ENCODE data around the gene ULK3. TPM values are rescaled to one million over a fixed set of nuclear protein-coding genes. Genes with fewer than 3 reads are reported as not detected.

ULK3 gene
- total RNA-seq, 4 donors from 2014 or later = 39.0 to 56.5 (median 48.1) TPM

DNA sequence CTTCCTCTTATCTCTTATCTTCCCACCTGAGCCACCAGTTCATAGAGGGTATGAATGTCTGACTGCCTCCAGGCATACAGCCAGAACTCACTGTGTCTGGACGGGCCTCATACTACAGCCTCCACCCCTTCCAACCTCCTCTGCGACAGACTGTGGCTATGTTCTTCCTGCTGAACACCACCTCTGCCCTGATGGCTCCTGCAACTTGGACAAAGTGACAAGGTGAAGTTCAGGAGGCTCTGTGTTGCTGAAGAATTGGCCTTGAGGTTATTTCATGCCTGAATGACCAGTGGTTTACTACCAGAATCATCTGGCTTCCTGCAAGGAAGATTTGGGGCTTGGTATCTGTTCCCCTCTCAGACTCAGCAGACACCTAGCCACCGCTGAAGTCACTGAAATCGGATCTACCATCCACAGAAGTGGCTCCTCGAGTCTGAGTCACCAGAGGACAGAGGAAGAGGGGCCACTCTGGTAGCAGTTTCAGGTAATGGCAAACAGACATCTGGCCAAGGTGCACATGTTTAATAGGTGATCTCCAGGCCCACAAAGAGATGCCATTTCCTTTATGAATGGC lies 14.2 kb upstream of the ULK3 start:
- ATAC-seq (peak; percentile 63 to 76), DNase-seq (peak in 1 of 2 donors; percentile 45)
- TF ChIP-seq, protein P1, sequence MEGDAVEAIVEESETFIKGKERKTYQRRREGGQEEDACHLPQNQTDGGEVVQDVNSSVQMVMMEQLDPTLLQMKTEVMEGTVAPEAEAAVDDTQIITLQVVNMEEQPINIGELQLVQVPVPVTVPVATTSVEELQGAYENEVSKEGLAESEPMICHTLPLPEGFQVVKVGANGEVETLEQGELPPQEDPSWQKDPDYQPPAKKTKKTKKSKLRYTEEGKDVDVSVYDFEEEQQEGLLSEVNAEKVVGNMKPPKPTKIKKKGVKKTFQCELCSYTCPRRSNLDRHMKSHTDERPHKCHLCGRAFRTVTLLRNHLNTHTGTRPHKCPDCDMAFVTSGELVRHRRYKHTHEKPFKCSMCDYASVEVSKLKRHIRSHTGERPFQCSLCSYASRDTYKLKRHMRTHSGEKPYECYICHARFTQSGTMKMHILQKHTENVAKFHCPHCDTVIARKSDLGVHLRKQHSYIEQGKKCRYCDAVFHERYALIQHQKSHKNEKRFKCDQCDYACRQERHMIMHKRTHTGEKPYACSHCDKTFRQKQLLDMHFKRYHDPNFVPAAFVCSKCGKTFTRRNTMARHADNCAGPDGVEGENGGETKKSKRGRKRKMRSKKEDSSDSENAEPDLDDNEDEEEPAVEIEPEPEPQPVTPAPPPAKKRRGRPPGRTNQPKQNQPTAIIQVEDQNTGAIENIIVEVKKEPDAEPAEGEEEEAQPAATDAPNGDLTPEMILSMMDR (IDR thresholded peaks at IDR 0.05 in 4 of 5, conservative IDR thresholded peaks at IDR 0.05 in 1 of 5) = no peak
- TF ChIP-seq POLR2A (IDR thresholded peaks at IDR 0.05) = no peak
- Histone ChIP-seq H3K4me3 (no peak overlapping the region), H3K4me1 (peaks cover 37 to 48% of the 10 kb centered on the region in 2 donors), H3K27ac (peak overlapping the region; percentile 70 to 74 (median 72)), H3K36me3 (peaks cover 0 to 22% of the 10 kb centered on the region in 2 donors), H3K27me3 (no peaks in the 10 kb centered on the region), H3K9me3 (no peaks in the 10 kb centered on the region)
- in situ Hi-C loops (cut with MboI; ENCODE audit: low sequenced_read_pairs in 4 of 4) = no loop called here
- intact Hi-C loops (cut with DNase I; ENCODE audit: low total_unique reads) = no loop called here

DNA sequence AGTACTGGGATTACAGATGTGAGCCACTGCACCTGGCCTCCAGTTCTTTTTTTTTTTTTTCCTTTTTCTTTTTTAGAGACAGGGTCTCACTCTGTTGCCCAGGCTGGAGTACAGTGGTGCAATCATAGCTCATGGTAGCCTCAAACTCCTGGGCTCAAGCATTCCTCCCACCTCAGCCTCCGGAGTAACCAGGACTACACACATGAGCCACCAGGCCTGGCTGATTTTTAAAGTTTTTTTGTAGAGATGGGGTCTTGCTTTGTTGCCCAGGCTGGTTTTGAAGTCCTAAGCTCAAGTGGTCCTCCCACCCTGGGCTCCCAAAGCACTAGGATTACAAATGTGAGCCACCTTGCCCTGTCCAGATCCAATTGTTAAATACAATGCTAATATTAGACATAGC lies 13.6 kb upstream of the ULK3 start:
- no peak overlapping the region for H3K4me3 ChIP-seq
- no peak for DNase-seq

DNA sequence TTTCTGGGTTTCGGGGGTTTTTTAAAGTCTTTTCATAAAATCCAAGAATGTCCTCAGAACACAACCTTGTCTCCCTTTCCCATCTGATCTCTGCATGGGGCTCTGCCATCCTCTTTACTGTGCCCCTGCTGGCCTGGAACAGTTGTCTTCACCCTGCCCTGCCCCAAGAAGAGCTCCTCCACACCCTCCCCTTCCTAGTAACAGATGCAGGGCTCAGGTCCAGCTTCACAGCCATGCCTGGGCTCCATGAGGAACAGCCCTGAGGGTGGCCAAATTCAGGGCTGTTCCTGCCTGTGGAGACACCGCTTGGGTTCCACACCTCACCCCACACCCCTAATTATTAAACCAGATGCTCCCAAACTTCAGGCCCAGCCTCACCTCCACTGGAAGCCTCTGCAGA lies 12.9 kb upstream of the ULK3 start:
- TF ChIP-seq, protein P1 (IDR thresholded peaks at IDR 0.05 in 4 of 5, conservative IDR thresholded peaks at IDR 0.05 in 1 of 5) = no peak
- TF ChIP-seq POLR2A (IDR thresholded peaks at IDR 0.05) = no peak
- Histone ChIP-seq H3K4me1 (peaks cover 37 to 48% of the 10 kb centered on the region in 2 donors), H3K27me3 (no peaks in the 10 kb centered on the region), H3K27ac (peak overlapping the region; percentile 70 to 74 (median 72)), H3K4me3 (no peak overlapping the region), H3K36me3 (peaks cover 0 to 35% of the 10 kb centered on the region in 2 donors), H3K9me3 (no peaks in the 10 kb centered on the region)
- in situ Hi-C loops (cut with MboI; ENCODE audit: low sequenced_read_pairs in 4 of 4) = no loop called here
- intact Hi-C loops (cut with DNase I; ENCODE audit: low total_unique reads) = no loop called here
- peak; percentile 48 to 68 for DNase-seq
- ATAC-seq = peak; percentile 69 to 71

More for the DNA sequence above, 13.6 kb upstream of the ULK3 start:
- no peaks in the 10 kb centered on the region for H3K27me3 ChIP-seq
- intact Hi-C loops (cut with DNase I; ENCODE audit: low total_unique reads) (no loop called here), in situ Hi-C loops (cut with MboI; ENCODE audit: low sequenced_read_pairs in 4 of 4) (no loop called here)
- peaks cover 0 to 28% of the 10 kb centered on the region in 2 donors for H3K36me3 ChIP-seq
- no peak for TF ChIP-seq POLR2A (IDR thresholded peaks at IDR 0.05)
- TF ChIP-seq, protein P1 (IDR thresholded peaks at IDR 0.05 in 4 of 5, conservative IDR thresholded peaks at IDR 0.05 in 1 of 5) = no peak
- ATAC-seq = no peak
- H3K27ac ChIP-seq = peak overlapping the region; percentile 70 to 74 (median 72)
- H3K4me1 ChIP-seq = peaks cover 37 to 48% of the 10 kb centered on the region in 2 donors
- H3K9me3 ChIP-seq = no peaks in the 10 kb centered on the region

DNA sequence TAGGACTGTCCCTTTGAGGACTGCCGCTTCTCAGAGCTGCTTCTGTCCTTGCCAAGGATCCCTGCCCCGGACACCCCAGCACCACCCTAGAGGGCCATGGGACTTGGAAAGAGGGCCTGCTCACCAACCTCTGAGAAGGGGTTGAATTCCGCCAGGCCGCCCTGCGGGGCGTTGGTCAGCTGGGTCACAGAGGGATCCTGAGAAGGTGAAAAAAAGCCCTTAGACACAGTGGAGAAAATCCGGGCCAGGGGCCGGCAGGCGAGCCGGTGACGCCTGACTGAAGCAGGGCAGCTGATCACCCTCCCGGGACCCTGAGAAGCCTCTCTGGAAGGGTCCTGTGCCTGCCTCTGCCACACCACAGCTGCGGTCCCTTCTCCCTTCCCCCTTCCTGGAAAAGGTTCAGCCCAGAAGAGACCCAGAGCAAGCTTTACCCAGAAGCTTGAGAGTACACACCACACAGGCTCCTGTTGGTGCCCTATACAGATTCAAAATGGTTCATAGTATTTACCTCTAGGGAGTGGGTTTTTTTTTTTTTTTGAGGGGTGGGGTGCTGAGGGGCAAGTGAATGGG lies 11.6 kb upstream of the ULK3 start:
- ATAC-seq = no peak
- peaks cover 0 to 48% of the 10 kb centered on the region in 2 donors for H3K36me3 ChIP-seq
- in situ Hi-C loops (cut with MboI; ENCODE audit: low sequenced_read_pairs in 4 of 4) = no loop called here
- no peak overlapping the region for H3K4me3 ChIP-seq
- no peak for DNase-seq
- intact Hi-C loops (cut with DNase I; ENCODE audit: low total_unique reads) = no loop called here
- H3K27me3 ChIP-seq = no peaks in the 10 kb centered on the region
- H3K9me3 ChIP-seq = no peaks in the 10 kb centered on the region
- peaks cover 30 to 38% of the 10 kb centered on the region in 2 donors for H3K4me1 ChIP-seq
- TF ChIP-seq, protein P1 (IDR thresholded peaks at IDR 0.05 in 4 of 5, conservative IDR thresholded peaks at IDR 0.05 in 1 of 5) = no peak
- no peak for TF ChIP-seq POLR2A (IDR thresholded peaks at IDR 0.05)
- H3K27ac ChIP-seq = peak overlapping the region in 1 of 4 donors; percentile 72
